GM21717 (cell line): ENCODE results near the gene DYRK3.

Experiments used
- ATAC-seq: cut with Tn5 transposase; IDR thresholded peaks from one replicate; pipeline ENCODE4 v1.9.1; 2021; ENCODE audit warnings: mild to moderate bottlenecking, moderate library complexity; ENCODE audit not compliant: unreplicated experiment

Gene DYRK3

DNA sequence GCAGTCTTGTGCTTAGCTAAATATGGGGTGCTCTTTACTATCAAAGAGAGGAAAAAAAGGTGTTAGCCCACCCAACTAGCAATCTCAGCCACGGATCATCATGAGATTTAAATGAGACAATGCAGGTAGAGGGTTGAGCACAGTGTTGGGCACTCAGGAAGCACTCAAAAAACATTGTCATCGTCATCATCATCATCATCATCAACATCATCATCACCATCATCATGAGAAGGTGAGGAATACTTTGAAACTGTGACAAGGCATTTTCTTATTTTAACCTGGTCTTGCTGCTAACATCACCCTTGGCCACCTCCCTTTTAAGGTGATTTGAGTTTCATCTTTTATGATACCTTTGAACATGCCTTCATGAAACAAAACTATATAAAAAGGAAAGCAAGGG, 46.0 kb downstream of the DYRK3 start:
- no peak for ATAC-seq

DNA sequence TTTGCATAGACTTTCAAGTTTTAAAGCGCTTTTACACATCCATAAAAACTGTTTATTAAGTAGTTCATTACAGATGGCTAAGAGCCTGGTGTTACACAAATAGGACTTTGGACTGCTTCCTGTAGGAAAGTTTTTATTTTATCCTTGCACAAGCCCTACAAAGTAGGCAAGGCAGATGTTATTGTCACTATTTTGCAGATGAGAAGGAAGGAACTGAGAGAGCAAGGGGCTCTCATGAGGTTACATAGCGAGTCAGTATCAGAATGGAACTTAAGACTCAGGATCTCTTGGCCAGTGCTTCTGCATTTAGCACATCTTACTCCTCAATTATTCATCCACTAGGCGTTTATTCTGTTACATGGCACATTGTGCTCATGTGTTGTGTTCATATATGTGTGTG, 46.8 kb downstream of the DYRK3 start:
- no peak for ATAC-seq

DNA sequence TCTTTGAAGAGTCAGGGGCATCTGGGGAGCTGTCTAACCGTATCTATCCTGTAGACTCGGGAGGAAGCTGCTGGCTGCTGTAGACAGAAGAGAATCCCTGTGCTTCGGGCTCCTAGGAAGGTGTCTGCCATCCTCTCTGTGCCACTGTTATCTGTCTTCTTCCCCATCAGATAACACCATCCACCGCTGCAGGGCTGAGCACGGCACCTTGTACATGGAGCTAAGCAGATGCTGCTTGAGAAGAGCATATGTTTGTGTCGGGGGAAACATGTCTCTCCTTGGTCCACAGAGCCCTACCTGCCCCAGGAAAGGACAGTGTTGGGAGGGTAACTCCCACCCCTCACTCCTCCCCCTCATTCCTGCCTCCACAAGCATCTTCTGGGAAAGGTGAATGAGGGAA, 48.0 kb downstream of the DYRK3 start:
- ATAC-seq, result no peak

GRCh38 chr1:206684003-206684402, 48.7 kb downstream of the DYRK3 start:
- ATAC-seq, result no peak

GRCh38 chr1:206684478-206685333, 49.4 kb downstream of the DYRK3 start, which contains the start of gene MAPKAPK2:
Gene MAPKAPK2 (plus strand): TSS chr1:206684905. CDS start chr1:206685230, 325 bp downstream.
- peak; percentile 37 for ATAC-seq

GRCh38 chr1:206685334-206685768, 50.0 kb downstream of the DYRK3 start:
- no peak for ATAC-seq

GRCh38 chr1:206685769-206686477, 50.6 kb downstream of the DYRK3 start:
- ATAC-seq, result no peak

GRCh38 chr1:206686478-206687249, 51.3 kb downstream of the DYRK3 start:
- ATAC-seq, result no peak

GRCh38 chr1:206687251-206687914, 52.0 kb downstream of the DYRK3 start:
- no peak for ATAC-seq

GRCh38 chr1:206687915-206688442, 52.6 kb downstream of the DYRK3 start:
- no peak for ATAC-seq

- ATAC-seq, result no peak
Measured at GRCh38 chr1:206690516-206690915, 55.2 kb downstream of the DYRK3 start.

DNA sequence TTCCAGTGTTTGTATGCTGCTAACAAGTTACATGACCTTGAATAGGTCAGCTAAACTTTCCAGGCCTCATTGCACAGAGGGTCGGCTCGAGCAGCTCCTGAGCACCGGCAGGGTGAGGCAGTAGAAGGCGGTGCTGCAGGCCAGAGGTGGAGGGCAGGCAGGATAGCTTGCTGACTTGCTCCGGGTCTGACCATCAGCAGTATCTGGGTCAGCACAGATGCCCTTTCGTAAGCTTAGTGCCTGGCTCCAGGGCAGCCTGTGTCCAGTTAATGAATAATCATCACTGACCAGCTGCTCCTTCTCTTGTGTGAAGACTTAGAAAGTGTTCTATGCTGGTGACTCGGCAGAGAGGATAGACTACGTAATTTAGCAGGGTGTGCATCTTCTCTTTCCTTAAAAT, 56.3 kb downstream of the DYRK3 start:
- no peak for ATAC-seq

DNA sequence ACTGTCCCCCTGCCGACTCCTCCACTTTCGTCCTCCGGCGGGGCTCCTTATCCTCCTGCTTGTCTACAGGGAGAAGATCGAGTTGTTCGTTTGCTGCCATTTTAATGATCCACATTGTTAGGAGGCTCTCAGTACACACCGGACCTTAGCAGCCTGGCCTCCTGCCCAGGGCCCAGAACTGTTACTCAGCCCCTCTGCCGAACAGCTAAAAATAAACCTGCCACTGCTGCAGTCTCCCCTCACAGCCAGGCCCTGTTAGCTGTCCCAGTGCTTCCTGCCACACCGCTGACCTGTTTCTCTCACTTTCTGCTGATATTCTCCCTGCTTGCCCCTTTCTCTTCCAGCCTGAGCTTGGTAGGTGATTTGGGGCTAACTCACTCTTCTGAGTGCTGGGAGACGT, 57.7 kb downstream of the DYRK3 start:
- no peak for ATAC-seq

DNA sequence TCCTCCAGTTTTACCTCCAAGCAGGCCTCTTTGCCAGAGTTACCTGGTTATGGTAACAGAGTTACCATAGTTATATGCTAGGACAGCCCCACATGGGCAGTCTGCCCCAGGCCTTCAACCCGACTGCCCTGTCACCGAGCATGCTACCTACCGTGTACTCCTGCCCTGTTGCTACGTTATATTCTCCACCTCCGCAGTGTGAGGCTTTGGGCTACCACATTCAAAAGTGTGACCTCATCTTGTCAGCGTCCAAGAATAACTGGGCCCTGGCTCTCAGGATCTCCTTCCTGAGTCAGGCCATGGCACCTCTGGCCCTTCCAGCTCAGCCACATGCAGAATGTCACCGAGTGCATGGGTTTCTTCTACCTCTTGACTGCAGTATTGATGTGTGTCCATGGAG, 58.3 kb downstream of the DYRK3 start:
- no peak for ATAC-seq

GRCh38 chr1:206694171-206695124, 59.1 kb downstream of the DYRK3 start:
- ATAC-seq, result no peak

DNA sequence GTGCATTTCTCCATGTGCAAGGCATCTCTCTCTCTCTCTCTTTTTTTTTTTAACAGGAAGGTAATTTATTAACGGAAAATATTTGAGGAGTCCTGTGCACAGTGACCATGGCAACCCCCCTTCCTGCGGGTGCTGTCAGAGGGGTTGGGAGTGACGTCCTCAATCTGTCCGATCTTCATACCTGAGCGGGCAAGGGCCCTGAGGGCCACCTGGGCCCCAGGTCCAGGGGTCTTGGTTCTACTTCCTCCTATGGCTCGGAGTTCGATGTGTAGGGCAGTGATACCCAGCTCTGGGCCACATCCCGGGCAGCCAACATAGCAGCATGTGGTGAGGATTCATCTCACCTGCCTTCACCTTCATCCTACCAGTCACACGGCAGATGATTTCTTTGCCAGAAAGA, 60.4 kb downstream of the DYRK3 start:
- ATAC-seq, result no peak

- no peak for ATAC-seq
Measured at GRCh38 chr1:206696812-206697585, 61.7 kb downstream of the DYRK3 start.

DNA sequence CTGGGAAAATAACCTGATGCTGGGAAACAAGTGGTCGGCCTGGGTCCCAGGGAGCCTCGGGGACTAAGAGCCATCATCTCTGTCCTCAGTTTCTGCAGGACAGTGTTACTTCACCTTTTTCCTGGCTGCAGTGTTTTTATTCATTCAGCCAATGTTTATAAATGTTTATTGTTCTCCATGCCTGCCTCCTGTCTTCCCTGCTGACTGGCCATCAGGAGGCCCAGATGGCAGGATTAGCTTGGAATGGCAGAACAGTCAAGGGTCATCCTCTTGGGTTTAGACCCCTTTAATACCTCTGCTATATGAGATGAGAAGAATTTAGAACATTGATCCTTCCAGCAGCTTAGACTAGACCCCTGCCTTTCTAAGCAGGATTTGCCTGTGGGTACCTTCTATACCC, 62.7 kb downstream of the DYRK3 start:
- no peak for ATAC-seq
